RWPE1 (cell line): ENCODE results near the gene EP300.
"Not testable (repeated sequence)": the region's sequence is repeated elsewhere in the genome, so short reads cannot be mapped to it uniquely, and the experiment has no call there.

ENCODE experiments used
- CTCF ChIA-PET: fragments of 350-600 bp; sonication (Branson Sonifier 250); formaldehyde crosslinking; extraction: SDS; loops from one replicate; lab custom pipeline; 2021; lab: Yijun Ruan, JAX
- POLR2A ChIA-PET: fragments of 400-600 bp; formaldehyde crosslinking; extraction: SDS; loops from one replicate; lab custom pipeline; 2020; ENCODE audit warnings: antibody characterized with exemption; ENCODE audit not compliant: low non-redundant PET; lab: Yijun Ruan, JAX
- DNase-seq: peaks from one replicate; pipeline ENCODE4 v3.0.0; 2012; ENCODE audit warnings: low spot score
- H3K27ac ChIP-seq: fragments of 450-650 bp; 2 replicates; pipeline ENCODE4 v1.5.1; 2017
- TF ChIP-seq, protein P1 (sequence below): fragments of 450-650 bp; conservative IDR thresholded peaks from 2 replicates; pipeline ENCODE4 v1.5.1; 2017; ENCODE audit warnings: low read depth, mild to moderate bottlenecking

Gene EP300

DNA sequence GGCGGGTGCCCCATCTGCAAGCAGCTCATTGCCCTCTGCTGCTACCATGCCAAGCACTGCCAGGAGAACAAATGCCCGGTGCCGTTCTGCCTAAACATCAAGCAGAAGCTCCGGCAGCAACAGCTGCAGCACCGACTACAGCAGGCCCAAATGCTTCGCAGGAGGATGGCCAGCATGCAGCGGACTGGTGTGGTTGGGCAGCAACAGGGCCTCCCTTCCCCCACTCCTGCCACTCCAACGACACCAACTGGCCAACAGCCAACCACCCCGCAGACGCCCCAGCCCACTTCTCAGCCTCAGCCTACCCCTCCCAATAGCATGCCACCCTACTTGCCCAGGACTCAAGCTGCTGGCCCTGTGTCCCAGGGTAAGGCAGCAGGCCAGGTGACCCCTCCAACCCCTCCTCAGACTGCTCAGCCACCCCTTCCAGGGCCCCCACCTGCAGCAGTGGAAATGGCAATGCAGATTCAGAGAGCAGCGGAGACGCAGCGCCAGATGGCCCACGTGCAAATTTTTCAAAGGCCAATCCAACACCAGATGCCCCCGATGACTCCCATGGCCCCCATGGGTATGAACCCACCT, 84.7 kb downstream of the EP300 start:
- ChIA-PET CTCF (interaction anchor here (0.6 kb wide), 1 partner anchor 212 kb away, joined by 4 read pairs; no protein-coding TSS in a partner anchor), POLR2A (no interaction called here)
- TF ChIP-seq, protein P1, sequence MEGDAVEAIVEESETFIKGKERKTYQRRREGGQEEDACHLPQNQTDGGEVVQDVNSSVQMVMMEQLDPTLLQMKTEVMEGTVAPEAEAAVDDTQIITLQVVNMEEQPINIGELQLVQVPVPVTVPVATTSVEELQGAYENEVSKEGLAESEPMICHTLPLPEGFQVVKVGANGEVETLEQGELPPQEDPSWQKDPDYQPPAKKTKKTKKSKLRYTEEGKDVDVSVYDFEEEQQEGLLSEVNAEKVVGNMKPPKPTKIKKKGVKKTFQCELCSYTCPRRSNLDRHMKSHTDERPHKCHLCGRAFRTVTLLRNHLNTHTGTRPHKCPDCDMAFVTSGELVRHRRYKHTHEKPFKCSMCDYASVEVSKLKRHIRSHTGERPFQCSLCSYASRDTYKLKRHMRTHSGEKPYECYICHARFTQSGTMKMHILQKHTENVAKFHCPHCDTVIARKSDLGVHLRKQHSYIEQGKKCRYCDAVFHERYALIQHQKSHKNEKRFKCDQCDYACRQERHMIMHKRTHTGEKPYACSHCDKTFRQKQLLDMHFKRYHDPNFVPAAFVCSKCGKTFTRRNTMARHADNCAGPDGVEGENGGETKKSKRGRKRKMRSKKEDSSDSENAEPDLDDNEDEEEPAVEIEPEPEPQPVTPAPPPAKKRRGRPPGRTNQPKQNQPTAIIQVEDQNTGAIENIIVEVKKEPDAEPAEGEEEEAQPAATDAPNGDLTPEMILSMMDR = no peak

DNA sequence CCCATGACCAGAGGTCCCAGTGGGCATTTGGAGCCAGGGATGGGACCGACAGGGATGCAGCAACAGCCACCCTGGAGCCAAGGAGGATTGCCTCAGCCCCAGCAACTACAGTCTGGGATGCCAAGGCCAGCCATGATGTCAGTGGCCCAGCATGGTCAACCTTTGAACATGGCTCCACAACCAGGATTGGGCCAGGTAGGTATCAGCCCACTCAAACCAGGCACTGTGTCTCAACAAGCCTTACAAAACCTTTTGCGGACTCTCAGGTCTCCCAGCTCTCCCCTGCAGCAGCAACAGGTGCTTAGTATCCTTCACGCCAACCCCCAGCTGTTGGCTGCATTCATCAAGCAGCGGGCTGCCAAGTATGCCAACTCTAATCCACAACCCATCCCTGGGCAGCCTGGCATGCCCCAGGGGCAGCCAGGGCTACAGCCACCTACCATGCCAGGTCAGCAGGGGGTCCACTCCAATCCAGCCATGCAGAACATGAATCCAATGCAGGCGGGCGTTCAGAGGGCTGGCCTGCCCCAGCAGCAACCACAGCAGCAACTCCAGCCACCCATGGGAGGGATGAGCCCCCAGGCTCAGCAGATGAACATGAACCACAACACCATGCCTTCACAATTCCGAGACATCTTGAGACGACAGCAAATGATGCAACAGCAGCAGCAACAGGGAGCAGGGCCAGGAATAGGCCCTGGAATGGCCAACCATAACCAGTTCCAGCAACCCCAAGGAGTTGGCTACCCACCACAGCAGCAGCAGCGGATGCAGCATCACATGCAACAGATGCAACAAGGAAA, 85.4 kb downstream of the EP300 start:
- POLR2A ChIA-PET = no interaction called here
- TF ChIP-seq, protein P1 = no peak
- CTCF ChIA-PET = interaction anchor here (0.6 kb wide), 1 partner anchor 212 kb away, joined by 4 read pairs; no protein-coding TSS in a partner anchor
- no peak for DNase-seq
- H3K27ac ChIP-seq = peak overlapping the region; percentile 32

More for the DNA sequence above, 84.7 kb downstream of the EP300 start:
- H3K27ac ChIP-seq = 0 out of 2 replicates have a peak overlapping the region, but pooled peaks have one; percentile 6
- no peak for DNase-seq

DNA sequence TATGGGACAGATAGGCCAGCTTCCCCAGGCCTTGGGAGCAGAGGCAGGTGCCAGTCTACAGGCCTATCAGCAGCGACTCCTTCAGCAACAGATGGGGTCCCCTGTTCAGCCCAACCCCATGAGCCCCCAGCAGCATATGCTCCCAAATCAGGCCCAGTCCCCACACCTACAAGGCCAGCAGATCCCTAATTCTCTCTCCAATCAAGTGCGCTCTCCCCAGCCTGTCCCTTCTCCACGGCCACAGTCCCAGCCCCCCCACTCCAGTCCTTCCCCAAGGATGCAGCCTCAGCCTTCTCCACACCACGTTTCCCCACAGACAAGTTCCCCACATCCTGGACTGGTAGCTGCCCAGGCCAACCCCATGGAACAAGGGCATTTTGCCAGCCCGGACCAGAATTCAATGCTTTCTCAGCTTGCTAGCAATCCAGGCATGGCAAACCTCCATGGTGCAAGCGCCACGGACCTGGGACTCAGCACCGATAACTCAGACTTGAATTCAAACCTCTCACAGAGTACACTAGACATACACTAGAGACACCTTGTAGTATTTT, 86.1 kb downstream of the EP300 start:
- peak overlapping the region; percentile 32 for H3K27ac ChIP-seq
- CTCF ChIA-PET = no interaction called here

DNA sequence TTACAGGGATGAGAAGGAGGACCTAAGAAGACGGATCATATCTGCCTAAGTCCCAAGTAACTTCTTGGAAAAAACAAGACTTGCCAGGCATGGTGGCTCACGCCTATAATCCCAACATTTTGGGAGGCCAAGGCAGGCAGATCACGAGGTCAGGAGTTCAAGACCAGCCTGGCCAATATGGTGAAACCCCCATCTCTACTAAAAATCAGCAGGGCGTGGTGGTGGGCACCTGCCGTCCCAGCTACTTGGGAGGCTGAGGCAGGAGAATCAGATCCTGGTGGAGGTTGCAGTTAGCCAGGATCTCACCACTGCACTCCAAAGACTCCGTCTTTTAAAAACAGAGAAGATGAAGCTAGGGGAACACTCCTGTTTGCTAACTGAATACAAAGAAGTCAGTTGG, 88.0 kb downstream of the EP300 start:
- DNase-seq, POLR2A ChIA-PET, H3K27ac ChIP-seq: not testable (repeated sequence)
- CTCF ChIA-PET = interaction anchor here (0.6 kb wide), 2 partner anchors 34 to 55 kb away, joined by 3 to 4 read pairs; no protein-coding TSS in a partner anchor

More for the DNA sequence above, 86.1 kb downstream of the EP300 start:
- no peak for DNase-seq
- TF ChIP-seq, protein P1 = no peak
- POLR2A ChIA-PET = no interaction called here

DNA sequence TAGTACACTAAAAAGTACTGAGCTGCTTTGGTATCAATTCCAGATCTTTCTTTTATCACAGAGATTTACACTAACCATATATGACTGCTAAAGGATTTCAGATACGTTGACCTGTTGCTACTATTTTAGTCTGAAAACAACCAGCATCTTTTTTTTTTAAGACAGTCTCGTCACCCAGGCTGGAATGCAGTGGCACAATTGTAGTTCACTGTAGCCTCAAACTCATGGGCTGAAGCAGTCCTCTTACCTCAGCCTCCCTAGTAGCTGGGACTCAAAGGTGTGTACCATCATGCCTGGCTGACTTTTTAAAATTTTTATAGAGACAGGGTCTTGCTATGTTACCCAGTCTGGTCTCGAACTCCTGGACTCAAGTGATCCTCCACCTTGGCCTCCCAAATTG, 88.5 kb downstream of the EP300 start:
- TF ChIP-seq, protein P1 = no peak
- ChIA-PET CTCF (interaction anchor here (0.6 kb wide), 1 partner anchor 33 kb away, joined by 3 read pairs; no protein-coding TSS in a partner anchor), POLR2A (no interaction called here)
- H3K27ac ChIP-seq = peak overlapping the region; percentile 66
- DNase-seq = no peak

DNA sequence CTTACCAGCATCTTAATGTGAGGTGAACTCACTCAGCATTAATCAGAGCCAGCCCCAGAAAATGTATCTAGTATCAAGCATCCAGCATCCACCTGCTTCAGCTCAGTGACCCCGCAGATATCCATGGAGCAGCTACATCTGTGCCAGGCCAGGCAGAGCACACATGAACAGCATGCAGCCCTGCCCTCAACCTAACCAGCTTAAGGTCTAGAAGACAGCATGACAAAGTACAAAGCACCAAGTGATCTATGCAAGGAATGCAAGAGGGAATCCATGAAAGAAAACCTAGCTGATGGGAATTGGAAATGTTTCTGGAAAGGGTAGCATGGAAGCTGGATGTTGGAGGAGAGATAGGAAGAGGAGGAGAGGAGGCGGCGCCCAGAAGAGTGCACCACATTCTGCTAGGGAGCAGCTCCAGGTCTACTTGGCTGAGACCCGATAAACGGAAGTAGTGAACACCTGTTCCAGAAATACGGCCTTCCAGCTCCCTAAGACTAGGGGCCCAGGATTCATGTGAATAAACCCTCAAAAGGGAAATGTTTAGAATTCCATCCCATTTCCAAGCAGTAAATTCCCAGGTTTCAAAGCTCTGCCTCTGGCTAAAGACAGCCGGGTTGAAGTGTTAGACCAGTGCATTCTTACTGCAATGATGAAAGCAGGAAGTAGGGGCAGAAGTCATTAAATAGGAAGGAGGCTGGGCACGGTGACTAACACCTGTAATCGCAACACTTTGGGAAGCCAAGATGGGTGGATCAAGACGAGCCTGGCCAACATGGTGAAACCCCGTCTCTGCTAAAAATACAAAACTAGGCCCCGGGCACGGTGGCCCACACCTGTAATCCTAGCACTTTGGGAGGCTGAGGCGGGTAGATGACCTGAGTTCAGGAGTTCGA, 89.2 kb downstream of the EP300 start:
- DNase-seq = peak; percentile 48
- peak overlapping the region; percentile 66 for H3K27ac ChIP-seq
- CTCF ChIA-PET = no interaction called here
- POLR2A ChIA-PET = no interaction called here
- TF ChIP-seq, protein P1 = no peak
